ENCODE results near the gene OTP.
"Not testable (repeated sequence)": the region's sequence is repeated elsewhere in the genome, so short reads cannot be mapped to it uniquely, and the experiment has no call there.

The OTP gene

GRCh38 chr5:77638763-77639671, 504 bp upstream of the OTP start:
- peak; percentile 86 for DNase-seq

- peak; percentile 77 for DNase-seq
Observed at GRCh38 chr5:77637170-77637997, 1.1 kb downstream of the OTP start.

DNA sequence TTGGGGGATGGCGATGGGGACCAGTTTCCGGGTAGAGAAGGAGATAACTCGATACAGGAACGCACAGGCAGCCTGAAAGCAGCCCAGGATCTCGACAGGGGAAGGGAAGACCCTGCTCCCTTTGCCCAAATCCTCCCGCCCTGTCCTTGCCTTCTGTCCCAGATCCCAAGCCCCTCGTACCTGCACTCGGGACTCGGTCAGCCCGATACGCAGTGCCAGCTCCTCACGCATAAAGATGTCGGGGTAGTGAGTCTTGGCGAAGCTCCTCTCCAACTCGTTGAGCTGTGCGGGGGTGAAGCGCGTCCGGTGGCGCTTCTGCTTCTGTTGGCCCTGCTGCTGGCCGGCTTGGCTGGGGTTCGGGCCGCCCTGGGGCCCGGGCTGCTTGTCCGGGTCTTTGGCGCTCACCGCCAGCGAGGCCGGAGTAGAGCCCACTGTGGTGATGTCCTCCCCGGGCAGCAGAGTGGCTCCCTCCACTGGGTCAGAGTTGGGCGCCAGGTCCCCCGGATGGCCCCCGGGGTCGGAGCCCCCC, 1.8 kb downstream of the OTP start:
- peak; percentile 78 for DNase-seq

- DNase-seq, result peak; percentile 70
Observed at GRCh38 chr5:77635917-77636640, 2.4 kb downstream of the OTP start.

- DNase-seq, result peak; percentile 51
Observed at GRCh38 chr5:77635067-77635916, 3.2 kb downstream of the OTP start.

DNA sequence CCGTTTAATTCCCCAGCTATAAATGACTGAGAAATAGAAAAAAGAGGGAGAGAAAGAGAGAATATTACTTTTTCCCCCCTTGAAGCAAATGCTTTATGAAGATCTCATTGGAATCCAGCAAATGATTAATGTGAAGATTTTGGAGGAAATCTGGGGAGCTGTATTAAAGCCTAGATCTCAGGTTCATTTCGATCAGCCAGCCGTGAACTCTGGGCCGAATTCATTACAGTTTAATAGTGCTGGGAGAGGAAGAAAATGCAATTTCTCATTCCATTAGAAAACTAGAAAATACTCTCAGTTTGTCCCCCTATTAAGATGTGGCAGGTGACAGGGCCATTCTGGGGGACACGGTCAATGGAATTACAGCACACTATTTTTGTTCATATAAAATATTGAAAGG, 4.8 kb downstream of the OTP start:
- no peak for DNase-seq

- no peak for DNase-seq
Observed at GRCh38 chr5:77633207-77633675, 5.3 kb downstream of the OTP start.

GRCh38 chr5:77632526-77633206, 5.8 kb downstream of the OTP start:
- peak; percentile 73 for DNase-seq

- peak; percentile 85 for DNase-seq
Observed at GRCh38 chr5:77630114-77630680, 8.3 kb downstream of the OTP start.

DNA sequence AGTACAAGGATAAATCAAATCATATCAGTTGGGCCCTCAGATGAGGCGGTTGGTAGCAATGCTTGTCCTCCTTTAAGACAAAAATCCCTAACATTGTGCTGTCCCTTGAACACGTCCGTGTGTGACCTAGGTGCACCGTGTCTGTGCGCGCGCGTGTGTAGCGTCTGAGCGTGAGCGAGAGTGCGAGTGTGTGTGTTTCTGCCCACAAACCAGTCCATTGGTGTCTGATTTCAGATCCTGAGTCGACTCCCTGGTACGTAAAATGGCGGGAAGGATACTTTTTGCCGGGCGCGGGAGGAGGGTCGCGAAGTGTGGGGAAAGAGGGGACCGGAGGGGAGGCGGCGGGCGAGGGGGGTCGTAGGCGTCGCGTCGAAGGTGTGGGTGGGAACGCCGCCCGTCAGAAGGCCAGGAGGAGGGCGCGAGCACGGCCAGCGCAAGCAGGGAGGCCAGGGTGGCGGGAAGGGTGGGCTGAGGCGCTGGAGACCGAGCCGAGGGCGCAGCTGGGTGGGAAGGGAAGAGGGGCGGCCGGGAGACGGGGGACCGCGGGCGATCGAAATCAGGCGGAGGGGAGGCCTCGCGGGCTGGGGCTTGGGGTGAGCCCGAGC, 8.9 kb downstream of the OTP start:
- DNase-seq, result no peak

DNA sequence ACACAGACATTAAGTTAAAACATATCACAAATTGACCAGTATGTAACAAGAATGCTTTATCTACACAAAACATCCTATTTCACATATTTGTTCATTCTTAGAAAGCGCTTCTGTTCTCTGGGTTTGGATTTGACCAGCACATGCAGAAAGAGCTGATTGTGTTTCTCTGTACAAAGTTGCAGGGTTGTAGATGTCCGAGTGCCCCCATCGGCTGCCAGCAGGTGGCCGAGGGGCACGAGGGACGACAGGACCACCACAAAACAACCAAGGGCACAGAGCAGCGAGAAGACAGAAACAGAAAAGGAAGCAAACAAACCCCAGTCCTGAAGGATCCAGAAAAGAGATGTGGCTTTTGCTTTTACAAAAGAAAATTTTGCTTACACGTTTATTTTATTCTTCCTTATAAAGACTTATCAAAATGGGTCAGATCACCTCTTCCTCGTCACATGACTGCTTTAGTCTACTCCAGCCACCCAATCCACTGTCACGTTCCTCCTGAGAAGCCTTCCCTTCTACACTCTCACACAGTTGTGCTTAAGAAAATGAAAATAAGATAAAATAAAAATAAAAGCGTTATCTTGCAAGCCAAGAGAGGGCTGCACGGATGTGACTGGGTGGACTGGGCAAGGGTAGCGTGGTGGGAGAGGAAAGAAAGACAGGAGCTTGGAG, 9.5 kb downstream of the OTP start:
- peak; percentile 67 for DNase-seq

GRCh38 chr5:77627869-77628674, 10.4 kb downstream of the OTP start:
- DNase-seq, result peak; percentile 67

- no peak for DNase-seq
Observed at GRCh38 chr5:77623203-77623740, 15.2 kb downstream of the OTP start.

- DNase-seq, result no peak
Observed at GRCh38 chr5:77621440-77621839, 17.1 kb downstream of the OTP start.

DNA sequence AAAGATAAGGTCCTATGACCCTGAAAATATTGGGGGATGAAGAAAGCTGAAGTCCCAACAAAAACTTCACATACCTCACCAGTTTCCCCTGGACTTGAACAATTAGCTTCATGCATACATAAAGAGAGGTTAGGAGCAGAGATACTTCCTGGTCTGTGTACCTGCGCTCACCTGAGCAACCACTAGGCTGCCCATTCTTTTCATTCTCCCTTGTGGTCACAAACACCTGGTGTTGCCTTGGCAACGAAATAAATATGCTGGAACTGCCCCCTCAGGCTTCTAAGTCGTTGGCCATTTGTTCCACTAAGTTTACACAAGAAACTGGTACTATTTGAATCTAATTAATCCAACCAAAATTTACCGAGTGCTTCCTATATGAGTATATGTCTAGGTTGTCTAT, 18.1 kb downstream of the OTP start:
- no peak for DNase-seq

DNA sequence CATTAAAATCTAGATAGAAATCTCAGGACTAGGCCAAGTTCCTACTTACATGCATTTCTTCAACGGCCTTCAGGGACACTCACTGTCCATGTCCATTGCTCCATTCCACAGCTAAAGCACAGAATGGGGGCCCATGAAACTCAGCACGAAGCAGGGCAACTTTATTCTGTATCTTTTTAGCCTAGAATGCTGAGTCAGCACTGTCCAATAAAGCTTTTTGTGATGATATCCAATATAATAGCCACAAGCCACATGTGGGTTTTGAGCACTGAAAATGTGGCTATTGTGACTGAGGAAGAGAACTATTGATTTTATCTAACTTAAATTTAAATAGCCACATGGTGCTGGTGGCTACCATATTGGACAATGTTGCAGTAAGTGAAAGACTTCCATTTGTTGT, 21.6 kb downstream of the OTP start:
- no peak for DNase-seq

DNA sequence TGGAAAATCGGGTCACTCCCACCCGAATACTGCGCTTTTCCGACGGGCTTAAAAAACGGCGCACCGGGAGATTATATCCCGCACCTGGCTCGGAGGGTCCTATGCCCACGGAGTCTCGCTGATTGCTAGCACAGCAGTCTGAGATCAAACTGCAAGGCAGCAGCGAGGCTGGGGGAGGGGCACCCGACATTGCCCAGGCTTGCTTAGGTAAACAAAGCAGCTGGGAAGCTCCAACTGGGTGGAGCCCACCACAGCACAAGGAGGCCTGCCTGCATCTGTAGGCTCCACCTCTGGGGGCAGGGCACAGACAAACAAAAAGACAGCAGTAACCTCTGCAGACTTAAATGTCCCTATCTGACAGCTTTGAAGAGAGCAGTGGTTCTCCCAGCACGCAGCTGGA, 29.6 kb downstream of the OTP start:
- not testable (repeated sequence) for DNase-seq

- no peak for DNase-seq
Observed at GRCh38 chr5:77607324-77607723, 31.2 kb downstream of the OTP start.

DNA sequence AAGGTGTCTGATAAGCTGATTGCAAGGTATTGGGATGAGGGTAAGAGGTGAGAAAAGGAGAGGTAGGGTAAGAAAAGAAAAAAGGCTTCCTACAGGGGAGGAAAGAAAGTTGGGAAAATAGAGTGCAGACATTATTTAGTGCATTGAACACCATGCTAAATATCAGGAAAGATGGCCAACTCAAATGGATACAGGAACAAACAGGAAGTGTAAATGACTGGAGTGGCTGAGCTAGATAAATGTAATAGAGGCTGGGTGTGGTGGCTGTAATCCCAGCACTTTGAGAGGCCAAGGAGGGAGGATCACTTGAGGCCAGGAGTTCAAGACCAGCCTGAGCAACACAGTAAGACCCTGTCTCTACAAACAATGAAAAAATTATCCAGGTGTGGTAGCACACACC, 32.2 kb downstream of the OTP start:
- DNase-seq, result no peak

Measured in retina (tissue), 1 donor.